ENCODE results near the gene PRKCZ. TPM values are rescaled to one million over a fixed set of nuclear protein-coding genes. Genes with fewer than 3 reads are reported as not detected.

The PRKCZ gene
- total and polyA plus RNA-seq, 2 of the 4 experiments (the other 2 are of a cell fraction): 2.0 to 3.5 TPM

GRCh38 chr1:2115008-2115641 is 64.9 kb downstream of the PRKCZ start:
- Histone ChIP-seq H2AFZ (replicated peaks; ENCODE audit: low read length, poor library complexity) (no peak overlapping the region), H3K4me2 (ENCODE audit: low read depth, low read length) (no peak overlapping the region), H3K79me1 (ENCODE audit: low read depth in 1 of 2, low read length in 2 of 2) (no peaks in the 10 kb centered on the region), H2AK9ac (replicated peaks; ENCODE audit: low read depth, low read length, poor library complexity) (no peak overlapping the region), H3K4me3 (ENCODE audit: insufficient read depth, low read depth, low read length) (no peak overlapping the region), H3K23ac (ENCODE audit: low read depth, low read length) (no peak overlapping the region), H3K4me1 (ENCODE audit: control insufficient read depth, insufficient read depth, low read length) (peaks cover 1% of the 10 kb centered on the region; the same call in 1 of the 2 replicates), H3K4ac (ENCODE audit: low read depth, low read length) (no peak overlapping the region), H3K9ac (ENCODE audit: low read depth, low read length) (no peak overlapping the region), H3K14ac (replicated peaks; ENCODE audit: low read depth, low read length) (no peak overlapping the region), H4K91ac (ENCODE audit: insufficient read depth, low read depth, low read length) (no peak overlapping the region), H2BK5ac (ENCODE audit: low read depth, low read length, poor library complexity, severe bottlenecking) (no peak overlapping the region), H3K27ac (ENCODE audit: insufficient read depth, low read length) (no peak overlapping the region), H3K56ac (ENCODE audit: extremely low read depth, insufficient read depth, low read length) (no peak overlapping the region), H2BK120ac (ENCODE audit: low read depth, low read length) (no peak overlapping the region), H3K36me3 (ENCODE audit: control insufficient read depth, insufficient read depth, low read length) (no peaks in the 10 kb centered on the region), H2AK5ac (ENCODE audit: low read depth, low read length) (no peak overlapping the region), H3K18ac (ENCODE audit: low read depth, low read length) (no peak overlapping the region), H3K27me3 (ENCODE audit: control insufficient read depth, insufficient read depth, low read length) (peaks cover 21% of the 10 kb centered on the region; the same call in 1 of the 2 replicates), H3K9me3 (ENCODE audit: control insufficient read depth, insufficient read depth, low read length) (peaks cover 2% of the 10 kb centered on the region), H4K20me1 (ENCODE audit: insufficient read depth, low read length) (no peaks in the 10 kb centered on the region), H2BK15ac (ENCODE audit: low read depth, low read length) (no peak overlapping the region), H3K9me1 (ENCODE audit: insufficient read depth, low read length) (no peaks in the 10 kb centered on the region), H4K5ac (ENCODE audit: low read depth, low read length) (no peak overlapping the region), H2BK20ac (ENCODE audit: low read depth, low read length) (no peak overlapping the region), H4K8ac (ENCODE audit: low read depth in 2 of 2, low read length in 2 of 2) (no peak overlapping the region)
- WGBS, 2 experiments (ENCODE audit: extremely low coverage in 2 of 2, insufficient read length in 1 of 2): 85% methylated on average over 28 of the region's 33 CpGs; no CpG with 5 or more reads in 1 of the 2 experiments
- no TSS peak for BruUV-seq (replicated peaks)
- TF ChIP-seq CTCF (conservative IDR thresholded peaks at IDR 0.05; ENCODE audit: low read depth, low read length) (no peak), MXI1 (IDR thresholded peaks at IDR 0.05; ENCODE audit: borderline replicate concordance, low read depth, low read length) (no peak), RAD21 (IDR thresholded peaks at IDR 0.05; ENCODE audit: low read length) (no peak), CEBPB (IDR thresholded peaks at IDR 0.05; ENCODE audit: low read depth, low read length) (no peak)
- CTCF ChIA-PET: interaction anchor here (1.4 kb wide), 1 partner anchor 17 kb away, joined by 4 read pairs; no protein-coding TSS in a partner anchor
- intact Hi-C loops (cut with micrococcal nuclease): no loop called here
- POLR2A ChIA-PET (ENCODE audit: unreplicated experiment): interaction anchor here (0.6 kb wide), 1 partner anchor 84 kb away, joined by 3 read pairs; no protein-coding TSS in a partner anchor
- DNase-seq (no peak), ATAC-seq (ENCODE audit: low read depth) (no peak)
- dilution Hi-C loops (cut with HindIII; ENCODE audit: low sequenced_read_pairs, unreplicated experiment): no loop called here
- in situ Hi-C loops (cut with MboI; ENCODE audit: low sequenced_read_pairs): no loop called here
